Right hindlimb (tissue), 1 donor: ENCODE data around the gene DNASE2.

ENCODE experiments used
- DNase-seq: peaks from one replicate; pipeline ENCODE4 v3.0.0-alpha.2; 2018

Gene DNASE2

DNA sequence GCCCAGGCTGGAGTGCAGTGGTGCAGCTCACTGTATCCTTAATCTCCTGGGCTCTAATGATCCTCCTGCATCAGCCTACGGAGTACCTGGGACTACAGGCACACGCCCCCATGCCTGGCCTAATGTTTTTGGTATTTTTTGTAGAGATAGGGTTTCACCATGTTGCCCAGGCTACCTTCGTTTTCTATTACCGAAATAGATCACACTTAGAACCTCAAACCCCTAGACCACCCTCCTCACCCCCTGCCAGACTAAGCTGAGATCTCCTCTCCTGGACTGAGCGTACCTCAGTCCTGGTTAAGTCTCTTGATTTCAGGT lies 5.4 kb upstream of the DNASE2 start:
- no peak for DNase-seq

DNA sequence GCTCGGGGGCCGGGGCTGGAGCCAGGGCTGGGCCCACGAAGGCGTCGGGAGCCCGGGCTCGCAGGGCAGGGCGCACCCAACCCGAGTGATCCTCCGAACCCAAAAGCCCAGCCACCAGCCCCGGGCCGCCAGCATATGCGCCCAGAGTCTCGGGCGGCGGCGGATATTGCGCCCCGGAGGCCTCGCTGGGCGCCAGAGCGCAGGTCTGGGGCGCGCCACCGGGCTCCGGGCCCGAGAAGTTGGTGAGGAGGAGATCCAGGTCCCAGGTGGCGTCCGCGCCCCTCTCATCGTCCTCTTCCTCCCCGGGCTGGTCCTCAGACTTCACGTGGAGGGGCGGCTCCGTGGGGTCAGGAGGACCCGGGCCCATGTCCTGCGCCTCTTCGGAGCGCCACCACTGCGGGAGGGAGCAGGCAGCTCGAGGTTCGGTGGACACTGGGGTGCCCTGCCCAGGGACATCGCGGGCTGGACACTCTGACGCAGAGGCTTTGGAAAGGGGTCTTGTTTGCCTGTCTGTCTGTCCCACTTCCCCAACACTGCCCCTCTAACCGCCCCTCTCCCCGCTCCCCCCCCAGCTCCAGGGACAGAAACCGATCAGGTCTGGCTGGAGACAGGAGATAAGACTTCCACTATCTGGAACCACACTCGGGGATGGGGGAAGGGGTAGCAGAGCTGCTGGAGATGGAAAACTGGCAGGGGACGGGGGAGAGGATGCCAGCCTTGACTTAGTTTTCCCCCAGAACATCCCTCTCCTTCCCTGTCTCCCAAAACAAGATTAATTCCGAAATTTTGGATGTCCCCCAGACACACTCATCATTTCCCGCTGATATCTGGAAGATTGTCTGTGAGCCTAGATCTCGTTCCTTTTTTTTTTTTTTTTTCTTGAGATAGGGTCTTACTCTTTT lies 4.8 kb upstream of the DNASE2 start:
- no peak for DNase-seq

DNA sequence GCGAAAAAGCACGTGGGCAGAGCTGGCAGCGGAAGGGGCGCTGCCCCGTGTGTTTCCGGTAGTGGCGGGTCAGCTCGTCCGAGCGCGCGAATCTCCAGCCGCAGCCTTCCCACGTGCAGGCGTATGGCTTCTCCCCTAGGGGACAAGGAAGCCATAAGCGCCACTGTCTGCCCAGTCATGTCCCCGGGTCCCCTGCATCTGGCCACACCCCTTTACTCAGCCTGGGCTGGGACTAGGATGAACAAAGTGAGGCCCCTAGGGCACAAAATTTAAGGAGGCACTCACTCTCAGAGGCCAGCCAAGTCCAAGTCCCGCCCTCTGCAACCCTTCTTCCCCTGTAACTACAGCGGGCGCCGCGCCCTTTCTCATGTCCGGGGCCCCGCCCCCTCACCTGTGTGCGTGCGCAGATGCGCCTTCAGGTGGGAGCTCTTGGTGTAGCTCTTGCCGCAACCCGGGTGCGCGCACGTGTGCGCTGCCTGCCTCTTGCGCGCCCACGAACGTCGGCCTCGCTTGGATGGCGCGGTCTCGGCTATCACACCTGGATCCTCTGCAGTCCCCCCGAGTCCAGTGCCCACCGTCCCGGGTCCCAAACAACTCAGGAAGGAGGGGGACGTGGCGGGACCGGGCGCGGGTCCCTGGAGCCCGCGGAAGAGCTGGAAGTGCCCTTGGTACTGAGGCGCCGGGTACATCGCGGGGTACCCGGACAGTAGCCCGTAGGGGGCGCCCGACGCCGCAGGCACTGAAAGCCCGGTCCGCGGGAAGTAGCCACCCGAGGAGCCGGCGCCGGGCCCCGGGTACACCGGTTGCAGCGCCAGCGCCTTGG lies 3.9 kb upstream of the DNASE2 start:
- DNase-seq: no peak

DNA sequence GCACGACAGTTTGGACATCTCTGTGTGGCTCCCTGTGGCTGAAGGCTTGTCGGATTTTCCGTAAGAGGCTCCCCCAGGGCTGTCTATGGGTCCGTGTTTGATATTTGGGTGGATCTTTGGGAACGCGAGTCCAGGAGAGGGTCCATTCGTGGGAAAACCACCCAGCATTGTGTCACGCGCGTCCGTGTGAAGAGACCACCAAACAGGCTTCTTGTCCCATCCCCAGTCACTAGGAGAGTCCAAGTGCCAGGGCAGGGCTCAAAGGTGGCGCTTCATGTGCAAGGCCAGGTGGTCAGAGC lies 3.3 kb upstream of the DNASE2 start:
- no peak for DNase-seq

DNA sequence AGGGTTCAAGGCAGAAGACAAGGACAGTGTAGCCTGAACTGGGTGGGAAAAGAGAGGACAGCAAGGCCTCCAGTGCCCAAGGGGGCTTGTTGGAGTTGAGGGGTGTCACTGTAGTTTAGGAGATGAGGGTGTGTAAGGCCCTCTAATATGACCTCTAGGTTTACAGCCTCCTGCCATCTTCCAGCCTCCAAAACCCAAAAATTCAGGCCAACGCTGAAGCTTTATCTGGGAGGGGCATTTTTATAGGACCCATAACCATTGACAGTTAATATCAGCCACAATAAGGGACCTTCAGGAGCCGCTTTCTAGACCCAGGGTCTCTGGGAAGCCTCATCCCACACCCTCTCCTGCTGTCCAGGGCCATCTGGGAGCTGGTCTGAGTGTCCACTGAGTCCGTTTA lies 3.0 kb upstream of the DNASE2 start:
- DNase-seq: no peak

DNA sequence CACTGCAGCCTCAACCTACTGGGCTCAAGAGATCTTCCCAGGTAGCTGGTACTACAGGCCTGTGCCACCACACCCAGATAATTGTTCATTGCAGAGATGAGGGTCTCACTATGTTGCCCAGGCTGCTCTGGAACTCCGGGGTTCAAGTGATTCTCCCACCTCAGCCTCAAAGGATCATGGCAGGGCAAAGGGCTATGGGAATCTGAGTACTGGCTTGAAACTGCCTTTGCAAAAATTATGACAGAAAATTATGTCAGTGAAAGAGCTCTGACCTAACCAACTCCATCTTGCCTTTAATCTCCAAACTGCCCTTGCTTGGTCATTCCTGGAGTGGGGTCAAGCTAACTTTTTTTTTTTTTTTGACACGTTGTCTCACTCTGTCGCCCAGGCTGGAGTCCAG lies 1.3 kb upstream of the DNASE2 start:
- DNase-seq: no peak

DNA sequence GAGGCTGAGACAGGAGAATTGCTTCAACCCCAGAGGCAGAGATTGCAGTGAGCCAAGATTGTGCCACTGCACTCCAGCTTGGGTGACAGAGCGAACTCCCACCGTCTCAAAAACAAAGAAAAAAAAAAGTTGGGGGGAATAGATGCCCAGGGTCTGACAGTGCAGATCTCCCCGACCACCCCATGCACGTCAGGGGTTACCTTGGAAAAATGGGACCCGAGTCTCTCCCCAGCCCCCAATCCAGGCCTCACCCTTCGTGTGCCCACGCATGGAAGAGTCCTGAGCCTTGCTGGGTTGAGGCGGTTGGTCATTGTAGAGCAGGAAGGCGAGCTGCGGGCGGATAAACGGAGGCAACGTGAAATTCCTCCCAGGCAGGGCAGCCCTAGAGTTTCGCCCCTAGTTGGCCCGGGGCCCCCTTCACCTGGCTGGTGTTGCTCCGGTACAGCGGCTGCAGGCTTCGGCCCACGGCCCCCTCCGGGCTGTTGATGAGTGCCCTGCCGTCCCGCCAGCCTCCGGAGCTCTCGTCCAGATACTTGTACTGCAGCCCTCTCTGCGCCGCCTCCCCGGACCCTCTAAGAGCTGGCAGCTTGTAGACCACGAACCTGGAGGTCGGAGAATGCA lies 588 bp downstream of the DNASE2 start:
- DNase-seq: no peak

DNA sequence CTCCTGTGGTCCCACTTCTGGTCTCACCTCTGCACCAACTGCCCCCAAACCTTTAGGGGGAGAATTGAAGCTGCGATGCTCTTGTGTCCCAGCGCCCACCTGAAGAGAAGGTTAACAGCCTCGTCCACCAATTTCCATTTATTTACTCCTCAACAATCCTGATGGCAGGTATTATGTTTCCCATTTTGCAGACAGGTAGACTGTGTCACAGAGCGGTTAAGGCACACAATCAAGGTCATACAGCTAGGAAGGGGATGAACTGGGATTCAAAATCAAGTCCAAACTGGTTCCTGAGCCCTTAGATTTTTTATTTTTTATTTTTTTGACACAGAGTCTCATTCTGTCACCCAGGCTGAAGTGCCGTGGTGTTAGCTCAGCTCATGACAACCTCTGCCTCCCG lies 6.2 kb downstream of the DNASE2 start:
- no peak for DNase-seq

DNA sequence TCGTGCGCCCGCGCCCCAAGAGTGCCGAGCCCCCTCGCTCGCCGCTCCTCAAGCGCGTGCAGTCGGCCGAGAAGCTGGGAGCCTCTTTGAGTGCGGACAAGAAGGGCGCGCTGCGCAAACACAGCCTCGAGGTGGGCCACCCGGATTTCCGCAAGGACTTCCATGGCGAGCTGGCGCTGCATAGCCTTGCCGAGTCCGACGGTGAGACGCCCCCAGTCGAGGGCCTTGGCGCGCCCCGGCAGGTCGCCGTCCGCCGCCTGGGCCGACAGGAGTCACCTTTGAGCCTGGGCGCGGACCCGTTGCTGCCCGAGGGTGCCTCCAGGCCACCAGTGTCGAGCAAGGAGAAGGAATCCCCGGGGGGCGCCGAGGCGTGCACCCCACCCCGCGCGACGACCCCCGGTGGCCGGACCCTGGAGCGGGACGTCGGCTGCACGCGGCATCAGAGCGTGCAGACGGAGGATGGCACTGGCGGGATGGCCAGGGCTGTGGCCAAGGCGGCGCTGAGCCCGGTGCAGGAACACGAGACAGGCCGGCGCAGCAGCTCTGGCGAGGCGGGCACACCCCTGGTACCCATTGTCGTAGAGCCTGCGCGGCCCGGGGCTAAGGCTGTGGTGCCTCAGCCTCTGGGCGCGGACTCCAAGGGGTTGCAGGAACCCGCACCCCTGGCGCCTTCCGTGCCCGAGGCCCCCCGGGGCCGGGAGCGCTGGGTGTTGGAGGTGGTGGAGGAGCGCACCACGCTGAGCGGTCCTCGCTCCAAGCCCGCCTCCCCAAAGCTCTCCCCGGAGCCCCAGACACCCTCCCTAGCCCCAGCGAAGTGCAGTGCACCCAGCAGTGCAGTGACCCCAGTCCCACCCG lies 7.1 kb downstream of the DNASE2 start:
- no peak for DNase-seq

DNA sequence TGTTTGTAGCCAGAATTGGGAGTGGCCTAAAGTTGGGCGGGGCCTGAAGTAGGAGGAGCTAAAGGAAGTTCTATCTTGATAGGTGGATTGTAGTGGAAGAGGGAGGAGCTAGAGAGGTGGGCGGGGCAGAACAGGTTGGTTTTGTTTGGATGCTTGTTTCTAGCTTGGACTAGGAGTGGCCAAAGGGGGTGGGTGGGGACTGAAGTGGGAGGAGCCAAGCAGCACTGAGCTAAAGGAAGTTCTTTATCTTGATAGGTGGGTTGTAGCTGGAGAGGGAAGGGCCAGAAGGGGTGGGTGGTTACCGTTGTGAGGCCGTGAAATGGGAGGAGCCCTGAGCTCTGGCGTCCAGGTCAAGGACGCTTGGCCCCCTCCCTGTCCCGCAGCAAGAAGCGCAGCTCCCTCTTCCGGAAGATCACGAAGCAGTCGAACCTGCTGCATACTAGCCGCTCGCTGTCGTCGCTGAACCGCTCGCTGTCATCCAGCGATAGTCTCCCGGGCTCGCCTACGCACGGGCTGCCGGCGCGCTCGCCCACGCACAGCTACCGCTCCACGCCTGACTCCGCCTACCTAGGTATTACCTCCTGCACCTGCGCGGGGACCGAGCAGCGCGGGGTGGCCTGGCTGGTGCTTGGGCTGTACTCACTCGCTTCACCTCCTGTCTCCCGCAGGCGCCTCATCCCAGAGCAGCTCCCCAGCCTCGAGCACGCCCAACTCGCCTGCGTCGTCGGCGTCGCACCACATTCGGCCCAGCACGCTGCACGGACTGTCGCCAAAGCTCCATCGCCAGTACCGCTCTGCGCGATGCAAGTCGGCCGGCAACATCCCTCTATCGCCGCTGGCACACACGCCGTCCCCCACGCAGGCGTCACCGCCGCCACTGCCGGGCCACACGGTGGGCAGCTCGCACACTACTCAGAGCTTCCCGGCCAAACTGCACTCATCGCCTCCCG lies 8.0 kb downstream of the DNASE2 start:
- DNase-seq: peak; percentile 44

DNA sequence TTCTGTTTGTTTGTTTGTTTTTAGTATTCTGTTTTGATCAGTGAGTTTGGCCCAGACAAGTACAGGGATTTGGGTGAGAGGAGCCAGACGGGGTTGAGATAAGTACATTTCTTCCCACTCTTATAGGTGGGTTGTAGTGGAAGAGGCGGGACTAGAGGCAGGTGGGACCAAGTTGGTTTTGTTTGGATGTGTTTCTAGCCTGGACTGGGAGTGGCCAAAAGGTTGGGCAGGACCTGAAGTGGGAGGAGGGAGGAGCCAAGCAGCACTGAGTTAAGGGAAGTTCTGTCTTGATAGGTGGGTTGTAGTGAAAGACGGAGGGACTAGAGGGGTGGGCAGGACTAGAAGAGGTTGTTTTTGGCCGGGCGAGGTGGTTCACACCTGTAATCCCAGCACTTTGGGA lies 9.0 kb downstream of the DNASE2 start:
- no peak for DNase-seq

DNA sequence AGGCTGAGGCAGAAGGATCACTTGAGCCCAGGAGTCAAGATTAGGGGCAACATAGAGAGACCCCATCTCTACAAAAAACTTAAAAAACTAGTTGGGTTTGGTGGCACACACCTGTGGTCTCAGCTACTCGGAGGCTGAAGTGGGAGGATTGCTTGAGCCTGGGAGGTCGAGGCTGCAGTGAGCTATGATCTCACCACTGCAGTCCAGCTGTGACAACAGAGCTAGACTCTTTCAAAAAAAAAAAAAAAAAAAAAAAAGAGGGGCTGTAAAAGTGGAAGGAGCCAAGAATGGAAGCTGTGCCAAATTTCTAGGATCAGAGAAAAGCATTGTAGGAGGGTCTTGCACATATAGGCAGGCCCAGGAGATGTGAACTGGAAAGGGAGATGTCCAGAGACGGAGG lies 9.6 kb downstream of the DNASE2 start:
- DNase-seq: no peak

DNA sequence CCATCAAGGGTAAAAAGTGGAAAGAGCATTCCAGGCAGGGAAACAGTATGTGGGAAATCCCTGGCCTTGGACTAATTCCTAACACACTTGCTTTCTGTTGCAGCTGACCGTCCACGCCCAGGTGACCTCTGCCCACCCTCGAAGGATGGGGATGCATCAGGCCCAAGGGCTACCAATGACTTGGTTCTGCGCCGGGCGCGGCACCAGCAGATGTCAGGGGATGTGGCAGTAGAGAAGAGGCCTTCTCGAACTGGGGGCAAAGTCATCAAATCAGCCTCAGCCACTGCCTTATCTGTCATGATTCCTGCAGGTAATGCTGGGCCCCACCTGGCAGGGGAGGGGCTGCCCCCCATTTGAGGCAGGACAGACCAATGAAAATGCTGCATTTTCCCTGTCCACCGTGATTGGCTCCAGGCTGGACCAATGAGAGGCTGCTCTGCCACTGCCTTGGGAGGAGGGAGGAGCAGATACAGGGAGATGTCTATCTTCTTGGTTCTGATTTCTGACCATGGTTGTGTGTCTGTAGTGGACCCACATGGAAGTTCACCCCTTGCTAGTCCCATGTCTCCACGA lies 12.6 kb downstream of the DNASE2 start:
- no peak for DNase-seq

DNA sequence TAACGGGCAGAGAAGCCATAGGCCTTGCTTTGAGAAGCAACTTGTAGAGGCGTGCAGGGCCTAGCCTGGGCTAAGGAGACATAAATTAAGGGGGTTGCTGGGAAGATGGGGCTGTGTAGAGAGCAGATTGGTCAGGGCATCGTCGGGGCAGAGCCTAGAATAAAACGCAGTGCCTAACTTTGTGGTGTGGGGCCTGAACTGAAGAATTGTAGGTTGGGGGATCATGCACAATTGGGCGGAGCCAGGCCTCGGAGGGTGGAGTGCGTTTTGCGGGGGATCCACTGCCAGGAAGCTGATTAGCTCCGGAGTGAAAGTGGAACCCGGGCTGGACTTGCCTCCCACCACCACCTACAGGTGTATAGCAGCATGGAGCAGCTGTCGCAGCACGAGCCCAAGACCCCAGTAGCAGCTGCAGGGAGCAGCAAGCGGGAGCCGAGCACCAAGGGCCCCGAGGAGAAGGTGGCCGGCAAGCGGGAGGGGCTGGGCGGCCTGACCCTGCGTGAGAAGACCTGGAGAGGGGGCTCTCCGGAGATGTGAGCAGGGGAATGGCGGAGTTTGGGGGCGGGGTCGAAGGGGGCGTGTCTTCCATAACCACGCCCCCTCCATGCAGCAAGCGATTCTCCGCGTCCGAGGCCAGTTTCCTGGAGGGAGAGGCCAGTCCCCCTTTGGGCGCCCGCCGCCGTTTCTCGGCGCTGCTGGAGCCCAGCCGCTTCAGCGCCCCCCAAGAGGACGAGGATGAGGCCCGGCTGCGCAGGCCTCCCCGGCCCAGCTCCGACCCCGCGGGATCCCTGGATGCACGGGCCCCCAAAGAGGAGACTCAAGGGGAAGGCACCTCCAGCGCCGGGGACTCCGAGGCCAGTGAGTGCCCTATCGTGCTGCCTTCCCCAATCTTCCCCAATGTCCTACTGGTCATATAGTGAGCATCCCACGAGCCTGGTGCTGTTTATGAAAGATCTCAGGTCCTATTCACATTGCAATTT lies 13.8 kb downstream of the DNASE2 start:
- peak; percentile 86 for DNase-seq

DNA sequence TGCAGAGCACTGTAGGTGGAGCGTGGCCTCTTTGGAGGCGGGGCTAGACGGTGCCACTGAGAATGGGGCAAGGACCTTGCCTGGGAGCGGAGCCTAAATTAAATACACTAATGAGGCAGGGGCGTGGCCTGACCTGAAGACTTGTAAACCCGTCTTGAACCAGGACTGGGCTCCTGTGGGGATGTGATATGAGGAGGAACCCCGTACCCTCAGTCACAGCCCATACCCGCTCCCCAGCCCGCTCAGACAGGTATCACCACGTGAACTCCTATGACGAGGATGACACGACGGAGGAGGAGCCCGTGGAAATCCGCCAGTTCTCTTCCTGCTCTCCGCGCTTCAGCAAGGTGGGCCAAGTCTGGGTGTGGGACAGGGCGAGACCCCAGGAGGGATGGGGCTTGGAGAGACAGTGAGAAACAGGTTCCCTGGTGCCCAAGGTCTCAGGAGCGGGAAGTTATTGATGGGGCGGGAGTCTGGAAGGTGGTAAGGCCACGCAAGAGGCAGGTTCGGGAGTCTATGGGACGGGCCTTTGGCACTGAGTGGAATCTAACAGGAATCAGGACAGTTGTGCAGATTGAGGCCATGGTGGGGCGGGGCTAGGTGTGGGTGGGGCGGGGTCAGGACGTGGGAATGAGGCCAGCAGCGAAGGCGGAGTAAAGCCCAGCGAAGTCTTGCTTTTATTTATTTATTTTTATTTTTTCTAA lies 14.7 kb downstream of the DNASE2 start:
- no peak for DNase-seq

DNA sequence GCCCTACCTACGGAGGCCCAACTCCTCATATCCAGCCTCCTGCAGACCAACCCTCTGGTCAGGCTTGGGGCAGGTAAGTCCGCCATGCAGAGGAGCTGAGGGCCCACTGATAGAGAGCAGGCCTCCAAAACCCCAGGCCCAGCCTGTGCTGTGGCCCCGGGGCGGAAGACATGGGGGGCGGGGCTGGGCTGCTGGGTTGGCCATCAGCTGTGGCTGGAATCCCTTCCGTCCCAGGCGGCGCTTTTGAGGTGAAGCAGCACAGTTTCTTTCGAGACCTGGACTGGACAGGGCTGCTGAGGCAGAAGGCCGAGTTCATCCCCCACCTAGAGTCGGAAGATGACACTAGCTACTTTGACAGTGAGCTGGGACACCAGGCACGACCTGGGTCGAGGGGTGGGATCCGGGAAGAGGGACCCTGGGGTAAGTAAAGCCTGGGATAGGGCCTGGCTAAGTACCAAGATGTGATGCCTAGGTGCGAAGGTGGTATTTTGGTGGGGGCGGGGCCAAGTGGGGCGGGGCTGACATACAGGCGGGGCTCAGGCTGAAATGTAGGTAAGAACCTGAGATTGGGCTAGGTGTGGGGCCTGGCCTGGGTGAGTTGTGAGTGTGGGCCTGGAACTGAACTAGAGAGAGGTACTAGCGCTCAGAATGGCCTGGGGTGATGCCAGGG lies 15.4 kb downstream of the DNASE2 start:
- DNase-seq: no peak

DNA sequence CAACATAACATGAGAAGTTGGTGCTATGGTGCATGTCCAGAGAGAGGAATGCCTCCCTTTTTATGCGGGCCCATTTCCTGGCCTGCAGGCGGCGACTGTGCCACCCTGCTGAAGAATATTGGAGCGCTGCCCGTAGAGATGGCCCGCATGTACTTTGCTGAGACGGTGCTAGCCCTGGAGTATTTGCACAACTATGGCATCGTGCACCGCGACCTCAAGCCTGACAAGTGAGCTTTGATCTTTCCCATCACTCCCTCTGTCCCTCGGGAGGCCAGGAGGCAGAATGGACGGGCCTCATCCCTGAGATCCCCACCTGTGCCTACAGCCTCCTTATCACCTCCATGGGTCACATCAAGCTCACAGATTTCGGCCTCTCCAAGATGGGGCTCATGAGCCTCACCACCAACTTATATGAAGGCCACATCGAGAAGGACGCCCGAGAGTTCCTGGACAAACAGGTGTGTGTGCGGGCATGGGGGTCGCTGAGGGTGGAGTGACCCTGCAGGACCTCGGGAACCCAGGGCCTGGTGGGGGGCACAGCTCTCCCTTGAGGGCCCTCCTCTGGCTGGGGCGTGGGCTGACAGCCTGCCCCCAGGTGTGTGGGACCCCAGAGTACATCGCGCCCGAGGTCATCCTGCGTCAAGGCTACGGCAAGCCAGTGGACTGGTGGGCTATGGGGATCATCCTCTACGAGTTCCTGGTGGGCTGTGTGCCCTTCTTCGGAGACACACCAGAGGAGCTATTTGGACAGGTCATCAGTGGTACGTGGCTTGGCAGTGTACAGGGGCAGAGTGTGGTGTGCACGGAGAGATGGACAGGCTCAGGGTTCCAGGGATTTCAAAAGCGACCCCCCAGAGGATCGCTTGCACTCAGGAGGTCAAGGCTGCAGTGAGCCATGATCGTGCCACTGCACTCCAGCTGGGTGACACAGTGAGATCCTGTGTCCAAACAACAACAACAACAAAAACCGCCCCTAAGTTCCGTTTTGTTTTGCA lies 16.2 kb downstream of the DNASE2 start:
- no peak for DNase-seq

DNA sequence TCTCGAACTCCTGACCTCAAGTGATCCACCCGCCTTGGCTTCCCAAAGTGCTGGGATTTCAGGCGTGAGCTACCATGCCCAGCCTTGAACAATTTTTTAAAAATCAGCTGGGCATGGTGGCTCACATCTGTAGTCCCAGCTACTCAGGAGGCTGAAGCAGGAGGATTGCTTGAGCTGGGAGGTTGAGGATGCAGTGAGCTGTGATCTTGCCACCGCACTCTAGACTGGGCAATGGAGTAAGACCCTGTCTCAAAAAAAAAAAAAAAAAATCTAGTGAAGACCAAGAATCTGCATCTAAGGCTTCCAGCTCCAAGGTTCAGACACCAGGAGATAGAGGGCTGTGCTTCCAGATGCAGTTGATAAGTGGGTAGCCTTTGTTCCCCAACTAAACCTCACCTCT lies 17.1 kb downstream of the DNASE2 start:
- DNase-seq: no peak
